Rectal smooth muscle tissue (tissue), 1 donor: ENCODE measurements around the gene PDE4D.

Source experiments
- H3K27ac ChIP-seq: one replicate; pipeline ENCODE4 v1.7.0; 2013; ENCODE audit warnings: low read depth, low read length, inconsistent platforms
- H3K27me3 ChIP-seq: one replicate; pipeline ENCODE4 v1.7.0; 2013; ENCODE audit warnings: low read length; ENCODE audit not compliant: control insufficient read depth, insufficient read depth
- H3K36me3 ChIP-seq: one replicate; pipeline ENCODE4 v1.7.0; 2013; ENCODE audit warnings: low read length; ENCODE audit not compliant: control insufficient read depth, insufficient read depth
- H3K4me1 ChIP-seq: one replicate; pipeline ENCODE4 v1.7.0; 2013; ENCODE audit warnings: low read length; ENCODE audit not compliant: control insufficient read depth, insufficient read depth
- H3K4me3 ChIP-seq: one replicate; pipeline ENCODE4 v1.7.0; 2013; ENCODE audit warnings: low read length
- H3K9ac ChIP-seq: one replicate; pipeline ENCODE4 v1.7.0; 2013; ENCODE audit warnings: low read length

PDE4D gene

GRCh38 chr5:59835800-59836199, 57.7 kb downstream of the PDE4D start:
- H3K36me3 ChIP-seq = no peaks in the 10 kb centered on the region
- H3K4me3 ChIP-seq = no peak overlapping the region
- H3K27me3 ChIP-seq = no peaks in the 10 kb centered on the region
- no peak overlapping the region for H3K9ac ChIP-seq
- no peak overlapping the region for H3K27ac ChIP-seq
- H3K4me1 ChIP-seq = no peaks in the 10 kb centered on the region

DNA sequence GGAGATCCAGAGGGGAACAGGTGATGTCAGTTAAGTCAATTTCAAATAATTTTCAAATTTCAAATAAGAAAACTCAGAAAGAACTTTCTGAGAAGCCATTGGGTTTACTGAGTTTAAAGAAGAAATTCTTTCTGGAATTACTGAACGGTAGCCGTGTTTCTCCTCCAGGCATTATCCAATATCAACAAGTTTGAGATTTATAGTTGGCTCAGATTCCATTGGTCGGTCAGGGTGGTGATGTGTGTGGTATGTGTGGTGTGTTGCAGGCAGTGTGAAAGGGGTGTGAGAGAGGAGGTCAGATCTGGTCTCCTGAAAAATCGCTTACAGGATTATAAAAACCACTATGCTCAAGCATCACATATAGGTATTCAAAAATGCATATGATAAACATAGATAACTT, 60.1 kb downstream of the PDE4D start:
- Histone ChIP-seq H3K4me3 (no peak overlapping the region), H3K4me1 (no peaks in the 10 kb centered on the region), H3K9ac (no peak overlapping the region), H3K27me3 (no peaks in the 10 kb centered on the region), H3K36me3 (no peaks in the 10 kb centered on the region), H3K27ac (no peak overlapping the region)

GRCh38 chr5:59832577-59833301, 60.8 kb downstream of the PDE4D start:
- Histone ChIP-seq H3K4me3 (no peak overlapping the region), H3K36me3 (no peaks in the 10 kb centered on the region), H3K9ac (no peak overlapping the region), H3K27me3 (no peaks in the 10 kb centered on the region), H3K27ac (no peak overlapping the region), H3K4me1 (no peaks in the 10 kb centered on the region)

GRCh38 chr5:59831326-59832010, 62.1 kb downstream of the PDE4D start:
- no peaks in the 10 kb centered on the region for H3K4me1 ChIP-seq
- H3K27ac ChIP-seq = no peak overlapping the region
- H3K4me3 ChIP-seq = no peak overlapping the region
- H3K36me3 ChIP-seq = no peaks in the 10 kb centered on the region
- H3K9ac ChIP-seq = no peak overlapping the region
- no peaks in the 10 kb centered on the region for H3K27me3 ChIP-seq

DNA sequence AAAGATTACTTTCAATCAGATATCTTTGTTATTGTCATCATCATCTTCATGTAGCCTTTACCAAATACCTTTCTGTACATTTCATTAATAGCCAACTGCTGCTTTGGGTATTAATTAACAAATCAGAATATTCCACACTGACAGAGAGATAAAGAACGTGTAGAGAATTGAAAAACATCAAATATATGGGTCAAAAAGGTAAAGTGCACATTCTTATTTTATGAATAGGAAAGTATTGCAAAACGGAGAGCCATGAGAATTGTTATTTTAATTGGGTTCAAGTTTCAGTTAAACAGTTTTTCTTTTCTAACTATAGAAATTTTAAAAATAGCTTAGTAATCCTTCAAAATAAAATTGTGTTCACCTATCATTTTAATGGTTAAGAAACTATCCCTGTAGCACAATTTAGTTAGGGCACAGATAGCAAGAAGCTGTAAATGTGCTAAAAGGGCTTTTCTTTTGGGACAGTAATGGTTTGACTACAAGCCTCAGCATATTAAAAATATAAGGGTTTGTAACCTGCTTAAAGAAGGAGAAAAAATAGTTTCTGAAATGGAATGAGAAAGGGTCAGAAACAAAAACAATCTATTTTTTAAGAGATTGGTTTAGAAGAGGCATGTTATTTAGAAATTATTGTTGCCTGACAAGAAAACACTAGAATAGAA, 62.9 kb downstream of the PDE4D start:
- Histone ChIP-seq H3K4me1 (no peaks in the 10 kb centered on the region), H3K27ac (no peak overlapping the region), H3K36me3 (no peaks in the 10 kb centered on the region), H3K27me3 (no peaks in the 10 kb centered on the region), H3K4me3 (no peak overlapping the region), H3K9ac (no peak overlapping the region)

DNA sequence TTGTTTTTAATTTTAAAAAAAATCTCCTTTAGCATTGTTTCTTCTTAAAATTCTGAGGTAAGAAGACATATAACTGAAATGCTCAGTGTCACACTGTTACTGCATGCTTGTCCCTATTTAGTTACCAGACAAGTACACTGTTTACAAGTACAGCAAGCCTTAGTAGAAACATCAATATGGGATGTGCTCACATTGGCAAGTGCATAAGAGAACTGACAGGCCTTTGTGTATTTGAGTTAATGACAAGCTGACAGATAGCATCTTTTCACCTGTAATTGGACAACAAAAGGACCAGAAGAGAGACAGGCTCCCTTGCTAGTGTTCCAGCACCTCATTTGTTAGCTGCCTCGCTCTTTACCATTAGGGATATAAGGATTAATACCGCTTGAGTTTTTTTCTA, 63.6 kb downstream of the PDE4D start:
- Histone ChIP-seq H3K27me3 (no peaks in the 10 kb centered on the region), H3K4me1 (no peaks in the 10 kb centered on the region), H3K27ac (no peak overlapping the region), H3K9ac (no peak overlapping the region), H3K4me3 (no peak overlapping the region), H3K36me3 (no peaks in the 10 kb centered on the region)

GRCh38 chr5:59829386-59829785, 64.1 kb downstream of the PDE4D start:
- Histone ChIP-seq H3K4me3 (no peak overlapping the region), H3K36me3 (no peaks in the 10 kb centered on the region), H3K9ac (no peak overlapping the region), H3K4me1 (no peaks in the 10 kb centered on the region), H3K27ac (no peak overlapping the region), H3K27me3 (no peaks in the 10 kb centered on the region)

DNA sequence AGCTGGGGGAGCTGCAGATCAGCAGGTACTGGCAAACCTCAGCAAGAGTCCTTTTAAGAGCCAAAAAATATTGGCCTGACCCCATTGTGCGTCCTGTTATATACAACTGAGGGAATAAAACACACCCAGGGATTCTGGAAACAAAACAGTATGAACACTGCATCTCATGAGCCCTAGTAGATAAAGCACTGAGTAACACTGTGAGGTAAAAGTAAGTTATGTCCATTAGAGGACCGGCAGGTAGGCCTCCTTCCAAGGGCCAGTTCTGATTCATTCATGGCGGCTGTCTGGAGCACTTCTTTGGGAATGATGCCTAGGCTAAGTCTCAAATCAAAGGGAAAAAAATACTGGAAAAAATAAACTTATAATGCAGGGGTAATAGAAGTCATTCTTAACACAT, 64.9 kb downstream of the PDE4D start:
- Histone ChIP-seq H3K27me3 (no peaks in the 10 kb centered on the region), H3K4me1 (no peaks in the 10 kb centered on the region), H3K36me3 (no peaks in the 10 kb centered on the region)

DNA sequence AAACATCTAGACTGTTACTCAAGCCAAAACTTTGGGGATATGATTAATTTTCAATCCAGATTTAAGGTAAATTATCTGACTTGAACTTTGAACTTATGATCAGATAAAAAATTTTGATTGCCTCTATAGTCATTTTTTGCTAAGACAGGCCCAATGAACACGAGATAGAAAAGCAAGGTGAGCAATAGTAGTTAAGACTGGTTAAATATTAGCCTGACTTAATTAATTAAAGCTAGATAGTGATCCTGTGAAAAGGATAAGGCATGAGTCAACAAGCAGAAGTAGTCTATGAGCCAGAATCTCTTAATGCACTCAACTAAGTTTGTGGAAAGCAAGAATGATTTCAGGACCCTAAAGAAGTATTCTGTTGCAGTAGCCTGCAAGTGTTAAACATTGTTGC, 66.5 kb downstream of the PDE4D start:
- no peaks in the 10 kb centered on the region for H3K36me3 ChIP-seq
- no peak overlapping the region for H3K27ac ChIP-seq
- no peaks in the 10 kb centered on the region for H3K27me3 ChIP-seq
- H3K9ac ChIP-seq = no peak overlapping the region
- no peak overlapping the region for H3K4me3 ChIP-seq
- no peaks in the 10 kb centered on the region for H3K4me1 ChIP-seq

More for the DNA sequence above, 64.9 kb downstream of the PDE4D start:
- Histone ChIP-seq H3K27ac (no peak overlapping the region), H3K4me3 (no peak overlapping the region), H3K9ac (no peak overlapping the region)

GRCh38 chr5:59823420-59823819, 70.1 kb downstream of the PDE4D start:
- H3K4me1 ChIP-seq = no peaks in the 10 kb centered on the region
- H3K27me3 ChIP-seq = no peaks in the 10 kb centered on the region
- no peak overlapping the region for H3K9ac ChIP-seq
- H3K4me3 ChIP-seq = no peak overlapping the region
- no peak overlapping the region for H3K27ac ChIP-seq
- H3K36me3 ChIP-seq = no peaks in the 10 kb centered on the region

GRCh38 chr5:59819806-59820205, 73.7 kb downstream of the PDE4D start:
- Histone ChIP-seq H3K4me3 (no peak overlapping the region), H3K4me1 (no peaks in the 10 kb centered on the region), H3K36me3 (no peaks in the 10 kb centered on the region), H3K27me3 (no peaks in the 10 kb centered on the region), H3K27ac (no peak overlapping the region), H3K9ac (no peak overlapping the region)

- Histone ChIP-seq H3K27me3 (no peaks in the 10 kb centered on the region), H3K36me3 (no peaks in the 10 kb centered on the region), H3K27ac (no peak overlapping the region), H3K4me3 (no peak overlapping the region), H3K4me1 (no peaks in the 10 kb centered on the region), H3K9ac (no peak overlapping the region)
Observed at GRCh38 chr5:59817536-59817935, 76.0 kb downstream of the PDE4D start.
